Ishikawa (cell line): ENCODE data around the gene GALNT13.

Experiments
- CEBPB ChIP-seq: IDR thresholded peaks from 2 replicates; pipeline ENCODE4 v1.6.1; 2012
- CREB1 ChIP-seq: IDR thresholded peaks from 2 replicates; pipeline ENCODE4 v1.6.1; 2012; ENCODE audit warnings: low read depth
- EGR1 ChIP-seq: IDR thresholded peaks from 2 replicates; pipeline ENCODE4 v1.6.1; 2012
- EP300 ChIP-seq: IDR thresholded peaks from 2 replicates; pipeline ENCODE4 v1.6.1; 2012; ENCODE audit warnings: borderline replicate concordance
- FOXM1 ChIP-seq: IDR thresholded peaks from 2 replicates; pipeline ENCODE4 v1.6.1; 2012; ENCODE audit warnings: low read depth, borderline replicate concordance
- NFIC ChIP-seq: IDR thresholded peaks from 2 replicates; pipeline ENCODE4 v1.6.1; 2012
- RAD21 ChIP-seq: IDR thresholded peaks from 2 replicates; pipeline ENCODE4 v1.6.1; 2012; ENCODE audit warnings: low read depth
- TAF1 ChIP-seq: IDR thresholded peaks from 2 replicates; pipeline ENCODE4 v1.6.1; 2012; ENCODE audit warnings: low read depth, mild to moderate bottlenecking
- TCF12 ChIP-seq: IDR thresholded peaks from 2 replicates; pipeline ENCODE4 v1.6.1; 2012; ENCODE audit warnings: low read depth
- TEAD4 ChIP-seq: IDR thresholded peaks from 2 replicates; pipeline ENCODE4 v1.6.1; 2012
- YY1 ChIP-seq: IDR thresholded peaks from 2 replicates; pipeline ENCODE4 v1.6.1; 2012; ENCODE audit warnings: low read depth
- ZBTB7A ChIP-seq: IDR thresholded peaks from 2 replicates; pipeline ENCODE4 v1.6.1; 2012; ENCODE audit warnings: low read depth
- TF ChIP-seq, protein P1 (sequence below): IDR thresholded peaks from 2 replicates; pipeline ENCODE4 v1.6.1; 2012
- TF ChIP-seq, protein P2 (sequence below): IDR thresholded peaks from 2 replicates; pipeline ENCODE4 v1.6.1; 2012
- TF ChIP-seq, protein P3 (sequence below): IDR thresholded peaks from 2 replicates; pipeline ENCODE4 v1.6.1; 2012; ENCODE audit warnings: low read depth, mild to moderate bottlenecking

GALNT13 gene

DNA sequence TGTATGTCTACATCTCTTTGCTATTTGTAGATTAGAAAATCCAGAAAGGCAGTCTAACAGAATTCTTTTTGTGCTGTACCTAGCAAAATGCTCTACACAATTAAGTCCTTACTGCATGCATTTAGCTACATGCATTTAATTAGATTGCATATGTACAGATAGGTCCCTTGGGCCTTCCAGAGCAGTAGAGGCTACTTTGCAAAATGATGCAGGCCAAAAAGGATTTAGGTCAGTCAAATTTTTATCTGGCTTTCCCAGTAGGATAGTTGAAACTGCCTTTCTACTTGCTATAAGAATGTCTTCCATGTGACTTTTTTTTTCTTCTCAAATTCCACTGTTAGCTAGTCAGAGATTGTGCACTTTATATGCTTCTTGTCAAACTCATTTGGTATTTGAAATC is 19.3 kb downstream of the GALNT13 start:
- TF ChIP-seq CEBPB, result no peak
- no peak for TF ChIP-seq TEAD4
- TF ChIP-seq, protein P1, sequence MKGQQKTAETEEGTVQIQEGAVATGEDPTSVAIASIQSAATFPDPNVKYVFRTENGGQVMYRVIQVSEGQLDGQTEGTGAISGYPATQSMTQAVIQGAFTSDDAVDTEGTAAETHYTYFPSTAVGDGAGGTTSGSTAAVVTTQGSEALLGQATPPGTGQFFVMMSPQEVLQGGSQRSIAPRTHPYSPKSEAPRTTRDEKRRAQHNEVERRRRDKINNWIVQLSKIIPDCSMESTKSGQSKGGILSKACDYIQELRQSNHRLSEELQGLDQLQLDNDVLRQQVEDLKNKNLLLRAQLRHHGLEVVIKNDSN, result no peak
- TF ChIP-seq NFIC, result no peak
- no peak for TF ChIP-seq FOXM1
- TF ChIP-seq RAD21, result no peak
- TF ChIP-seq, protein P2, sequence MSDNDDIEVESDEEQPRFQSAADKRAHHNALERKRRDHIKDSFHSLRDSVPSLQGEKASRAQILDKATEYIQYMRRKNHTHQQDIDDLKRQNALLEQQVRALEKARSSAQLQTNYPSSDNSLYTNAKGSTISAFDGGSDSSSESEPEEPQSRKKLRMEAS, result no peak
- TF ChIP-seq, protein P3, sequence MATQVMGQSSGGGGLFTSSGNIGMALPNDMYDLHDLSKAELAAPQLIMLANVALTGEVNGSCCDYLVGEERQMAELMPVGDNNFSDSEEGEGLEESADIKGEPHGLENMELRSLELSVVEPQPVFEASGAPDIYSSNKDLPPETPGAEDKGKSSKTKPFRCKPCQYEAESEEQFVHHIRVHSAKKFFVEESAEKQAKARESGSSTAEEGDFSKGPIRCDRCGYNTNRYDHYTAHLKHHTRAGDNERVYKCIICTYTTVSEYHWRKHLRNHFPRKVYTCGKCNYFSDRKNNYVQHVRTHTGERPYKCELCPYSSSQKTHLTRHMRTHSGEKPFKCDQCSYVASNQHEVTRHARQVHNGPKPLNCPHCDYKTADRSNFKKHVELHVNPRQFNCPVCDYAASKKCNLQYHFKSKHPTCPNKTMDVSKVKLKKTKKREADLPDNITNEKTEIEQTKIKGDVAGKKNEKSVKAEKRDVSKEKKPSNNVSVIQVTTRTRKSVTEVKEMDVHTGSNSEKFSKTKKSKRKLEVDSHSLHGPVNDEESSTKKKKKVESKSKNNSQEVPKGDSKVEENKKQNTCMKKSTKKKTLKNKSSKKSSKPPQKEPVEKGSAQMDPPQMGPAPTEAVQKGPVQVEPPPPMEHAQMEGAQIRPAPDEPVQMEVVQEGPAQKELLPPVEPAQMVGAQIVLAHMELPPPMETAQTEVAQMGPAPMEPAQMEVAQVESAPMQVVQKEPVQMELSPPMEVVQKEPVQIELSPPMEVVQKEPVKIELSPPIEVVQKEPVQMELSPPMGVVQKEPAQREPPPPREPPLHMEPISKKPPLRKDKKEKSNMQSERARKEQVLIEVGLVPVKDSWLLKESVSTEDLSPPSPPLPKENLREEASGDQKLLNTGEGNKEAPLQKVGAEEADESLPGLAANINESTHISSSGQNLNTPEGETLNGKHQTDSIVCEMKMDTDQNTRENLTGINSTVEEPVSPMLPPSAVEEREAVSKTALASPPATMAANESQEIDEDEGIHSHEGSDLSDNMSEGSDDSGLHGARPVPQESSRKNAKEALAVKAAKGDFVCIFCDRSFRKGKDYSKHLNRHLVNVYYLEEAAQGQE, result no peak
- no peak for TF ChIP-seq TAF1

DNA sequence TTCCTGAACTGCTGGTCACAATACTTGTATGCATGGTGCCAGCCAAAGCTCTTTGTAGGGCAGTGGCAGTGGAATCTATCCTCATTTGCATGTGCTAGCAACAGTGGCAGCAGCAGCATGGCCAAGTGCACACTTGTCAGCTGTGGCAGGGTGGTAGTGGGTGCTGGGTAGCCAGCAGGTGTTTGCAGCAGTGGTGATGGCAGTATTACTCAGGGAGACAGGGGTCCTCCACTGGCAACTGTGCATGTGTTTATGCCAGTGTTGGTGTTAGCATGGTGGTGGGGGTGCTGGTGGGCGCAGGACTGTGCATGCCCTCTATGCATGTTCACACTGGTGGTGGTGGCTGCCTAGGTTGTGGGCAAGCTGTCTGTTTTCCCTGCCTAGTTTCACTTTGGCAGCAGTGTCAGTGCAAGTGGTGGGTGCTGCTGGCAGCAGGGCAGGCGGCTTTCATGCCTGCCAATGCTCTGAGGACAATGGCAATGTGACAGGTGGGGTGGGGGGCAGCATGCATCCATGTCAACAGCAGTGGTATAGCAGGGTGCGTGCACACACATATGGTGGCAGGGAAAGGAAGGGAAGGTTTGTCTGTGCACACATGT is 41.2 kb downstream of the GALNT13 start:
- TF ChIP-seq NFIC (no peak), TAF1 (no peak), EGR1 (no peak), RAD21 (no peak), YY1 (no peak), TEAD4 (no peak), ZBTB7A (no peak), CEBPB (no peak), TCF12 (no peak), CREB1 (no peak), EP300 (no peak)
- TF ChIP-seq, protein P3, result no peak
- TF ChIP-seq, protein P1, result no peak

DNA sequence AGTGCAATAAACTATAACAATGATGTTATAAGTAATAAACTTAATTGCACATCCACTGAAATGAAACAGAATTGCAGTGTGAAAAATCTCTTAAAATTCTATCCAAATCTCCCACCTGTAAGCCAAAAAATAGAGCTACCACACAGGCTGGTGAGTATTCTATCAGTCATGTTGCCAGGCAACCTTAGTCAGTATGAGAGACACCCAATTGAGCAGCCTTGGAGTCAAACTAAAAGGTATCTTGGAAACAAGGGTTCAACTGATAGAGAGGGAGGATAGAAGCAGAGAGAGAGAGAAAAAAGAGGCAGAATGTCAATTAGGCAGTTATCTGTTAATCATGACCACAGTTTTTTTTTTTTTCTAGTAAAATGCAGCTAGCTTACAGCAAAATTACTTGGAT is 45.8 kb downstream of the GALNT13 start:
- TF ChIP-seq, protein P1, result no peak
- TF ChIP-seq CEBPB, result no peak
- no peak for TF ChIP-seq RAD21
- no peak for TF ChIP-seq ZBTB7A
- TF ChIP-seq CREB1, result no peak
- TF ChIP-seq, protein P2, result no peak
- TF ChIP-seq NFIC, result no peak
- no peak for TF ChIP-seq TAF1
- no peak for TF ChIP-seq TEAD4
- TF ChIP-seq EP300, result no peak
- TF ChIP-seq TCF12, result no peak

DNA sequence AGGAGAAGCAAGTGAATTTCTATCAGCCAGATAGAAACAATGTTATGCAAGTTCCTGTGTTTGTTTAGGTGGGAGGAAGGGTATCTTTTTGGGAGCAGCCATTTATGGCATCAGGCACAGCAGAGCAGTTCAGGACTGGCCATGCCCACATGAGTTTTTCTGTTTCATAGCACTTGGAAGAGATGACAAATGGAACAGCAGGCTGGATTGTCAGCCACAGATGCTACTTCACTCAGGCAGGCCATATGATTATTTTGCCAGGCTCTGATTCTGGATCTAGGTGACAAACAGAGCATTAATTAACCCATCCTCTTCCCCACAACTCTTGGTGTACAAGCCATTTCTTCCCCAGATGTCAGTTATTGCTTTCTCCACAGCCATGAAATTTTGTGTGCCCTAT is 63.8 kb downstream of the GALNT13 start:
- TF ChIP-seq CEBPB, result no peak
- TF ChIP-seq TEAD4, result no peak
- no peak for TF ChIP-seq YY1
- no peak for TF ChIP-seq TCF12

DNA sequence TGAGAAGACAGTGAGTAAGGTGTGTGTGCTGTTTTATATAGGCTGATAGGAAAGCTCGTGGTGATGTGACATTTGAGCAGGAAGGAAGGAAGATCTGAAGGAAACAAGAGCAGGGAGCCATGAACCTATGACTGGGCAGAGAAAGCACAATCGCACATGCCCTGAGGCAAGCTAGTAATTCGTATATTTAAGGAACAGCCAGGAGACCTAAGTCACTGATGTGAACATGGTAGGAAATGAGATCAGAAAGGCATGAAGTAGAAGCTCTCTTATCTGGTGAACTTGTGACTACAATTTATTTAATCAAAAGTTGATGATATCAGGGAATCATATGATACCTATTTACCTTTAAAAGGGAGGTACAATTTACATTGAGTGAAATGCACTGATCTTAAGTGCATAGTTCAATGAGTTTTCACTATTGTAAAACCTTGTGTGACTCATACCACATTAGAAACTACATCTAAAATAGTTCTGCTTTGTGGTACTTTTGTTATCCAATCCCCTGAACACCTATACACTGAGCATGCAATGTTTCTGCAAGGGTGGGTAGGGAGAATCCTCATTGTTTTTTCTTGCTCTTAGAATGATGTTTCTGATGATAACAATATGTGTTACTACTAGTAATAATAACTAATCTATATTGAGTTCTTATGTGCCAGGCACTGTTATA is 67.5 kb downstream of the GALNT13 start:
- no peak for TF ChIP-seq FOXM1
- no peak for TF ChIP-seq CEBPB
- TF ChIP-seq TEAD4, result no peak
- no peak for TF ChIP-seq CREB1
- TF ChIP-seq TCF12, result no peak
- TF ChIP-seq NFIC, result no peak
- TF ChIP-seq EGR1, result no peak
- TF ChIP-seq RAD21, result no peak
- TF ChIP-seq, protein P1, result no peak
- no peak for TF ChIP-seq YY1
- TF ChIP-seq EP300, result no peak
- TF ChIP-seq TAF1, result no peak
- TF ChIP-seq, protein P2, result no peak
- TF ChIP-seq, protein P3, result no peak
- TF ChIP-seq ZBTB7A, result no peak
